Measurements from ENCODE around the gene PTGDS. TPM values are rescaled to one million over a fixed set of nuclear protein-coding genes. Genes with fewer than 3 reads are reported as not detected.

PTGDS gene
- total RNA-seq = 211 and 233 TPM in 2 replicates

DNA sequence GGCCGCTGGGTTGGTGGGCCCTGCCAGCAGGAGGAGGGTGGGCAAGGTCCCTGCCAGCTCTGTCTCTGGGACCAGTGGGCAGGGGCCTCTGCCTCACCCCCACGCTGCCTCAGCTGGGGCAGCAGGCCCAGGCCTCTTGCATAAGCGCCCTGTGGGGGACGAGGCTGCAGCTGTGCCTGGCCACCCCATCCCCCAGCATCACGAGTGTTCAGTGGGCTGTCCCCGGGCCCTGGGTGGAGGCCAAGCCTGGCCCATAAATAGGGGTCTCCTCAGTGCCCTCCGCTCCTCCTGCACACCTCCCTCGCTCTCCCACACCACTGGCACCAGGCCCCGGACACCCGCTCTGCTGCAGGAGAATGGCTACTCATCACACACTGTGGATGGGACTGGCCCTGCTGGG lies at the start of gene PTGDS:
TSS of gene PTGDS (plus strand) at position 282 of the 400 bp plus-strand sequence. CDS start at position 357, 75 bp downstream.

GRCh38 chr9:136944519-136945332 lies 32.6 kb upstream of the PTGDS start, which contains the start of the genes C8G and FBXW5:
C8G (plus strand) TSS chr9:136945243; CDS start chr9:136945321, 78 bp downstream.
FBXW5 (minus strand) TSS chr9:136944738; CDS start chr9:136944083, 655 bp downstream.

GRCh38 chr9:136951541-136952320 lies 25.6 kb upstream of the PTGDS start, which contains the start of gene LCN12:
LCN12 (plus strand) TSS chr9:136952273; CDS start chr9:136952328, 55 bp downstream.

DNA sequence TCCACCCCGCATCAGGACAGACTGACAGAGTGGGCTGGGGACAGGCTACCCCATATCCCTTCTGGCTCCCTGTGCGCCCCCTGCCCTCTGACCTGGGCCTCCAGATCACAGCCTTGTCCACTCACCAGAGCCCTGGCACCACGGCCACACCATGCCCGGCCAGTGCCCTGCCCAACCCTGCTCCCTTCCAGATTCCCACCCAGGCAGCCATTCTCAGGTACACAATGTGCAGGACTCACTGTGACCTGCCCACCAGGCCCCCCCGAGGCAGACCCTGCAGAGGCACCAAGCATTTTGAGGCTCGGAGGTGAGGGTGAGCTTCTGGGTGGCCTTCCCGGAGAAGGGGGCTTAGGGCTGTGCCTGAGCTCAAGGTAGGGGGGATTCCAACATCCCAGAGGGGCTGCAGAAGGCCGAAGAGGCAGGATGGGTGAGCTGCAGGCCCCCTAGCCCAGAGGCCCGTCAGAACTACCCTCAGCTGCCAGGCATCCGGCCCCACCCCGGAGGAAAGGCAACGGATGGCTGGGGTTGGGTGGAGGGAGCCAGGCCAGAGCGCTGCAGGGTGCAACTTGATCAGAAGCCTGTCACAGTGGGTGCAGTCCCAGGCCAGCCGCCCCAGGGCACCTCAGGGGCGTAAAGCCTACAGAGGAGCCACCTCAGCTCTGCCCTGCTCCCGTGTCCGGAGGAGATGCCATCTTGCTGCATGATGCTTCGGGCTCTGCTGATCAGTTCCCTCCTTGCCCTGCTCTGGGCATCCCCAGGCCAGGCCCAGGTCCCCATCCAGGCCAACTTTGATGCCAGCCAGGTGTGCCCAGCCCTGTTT lies 5.1 kb downstream of the PTGDS start, which contains the start of gene LCNL1:
TSS of gene LCNL1 (plus strand) at position 762 of the 820 bp plus-strand sequence. CDS start 594 bp downstream, outside the sequence.

DNA sequence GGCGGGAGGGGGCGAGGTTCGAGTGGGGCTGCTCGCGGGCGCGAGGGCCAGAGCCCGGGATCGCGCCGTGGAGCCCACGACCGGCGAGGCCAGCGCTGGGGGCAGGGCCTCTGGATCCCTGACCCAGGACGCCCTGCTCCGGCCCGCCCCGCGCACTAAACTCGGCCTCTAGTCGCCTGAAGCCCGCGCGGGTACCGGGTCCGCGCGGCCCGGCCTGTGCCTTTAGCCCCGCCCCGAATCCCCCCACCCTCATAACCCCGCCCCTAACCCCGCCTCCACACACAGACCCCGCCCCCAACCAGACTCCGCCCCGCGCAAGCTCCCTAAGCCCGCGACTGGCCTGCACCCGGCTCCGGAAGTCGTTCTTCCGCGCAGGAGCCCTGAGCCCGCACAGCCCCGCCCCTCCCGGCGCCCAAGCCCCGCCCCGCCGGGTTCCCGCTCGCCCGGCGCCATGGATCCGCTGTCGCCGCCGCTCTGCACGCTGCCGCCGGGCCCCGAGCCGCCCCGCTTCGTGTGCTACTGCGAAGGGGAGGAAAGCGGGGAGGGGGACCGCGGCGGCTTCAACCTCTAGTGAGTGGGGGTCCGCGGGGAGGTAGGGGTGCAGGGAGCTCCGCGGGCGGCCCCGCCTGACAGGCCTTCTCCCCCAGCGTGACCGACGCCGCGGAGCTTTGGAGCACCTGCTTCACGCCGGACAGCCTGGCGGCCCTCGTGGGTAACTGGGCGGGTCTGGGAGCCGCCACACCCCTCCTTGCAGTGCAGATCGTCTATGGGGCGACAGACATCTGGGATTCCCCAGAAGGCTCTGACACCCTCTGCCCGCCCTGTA lies 14.9 kb downstream of the PTGDS start, which contains the start of gene PAXX:
TSS of gene PAXX (plus strand) at position 430 of the 826 bp plus-strand sequence. CDS start at position 452, 22 bp downstream.

GRCh38 chr9:136996361-136997292 lies 19.3 kb downstream of the PTGDS start, which contains the start of gene CLIC3:
CLIC3 (minus strand) TSS chr9:136996568; CDS start chr9:136996543, 25 bp downstream.

GRCh38 chr9:137027369-137028262 lies 50.3 kb downstream of the PTGDS start, which contains the start of gene ABCA2:
ABCA2 (minus strand) TSS chr9:137028237; CDS start chr9:137028140, 97 bp downstream.

Other genes with a start within 250 kb of the PTGDS start
- gene LCN10, start 234.6 kb upstream of the PTGDS start, total RNA-seq = not detected in 2 replicates
- gene LCN6, start 229.0 kb upstream of the PTGDS start, total RNA-seq = not detected in 2 replicates
- gene LCN8, start 219.3 kb upstream of the PTGDS start, total RNA-seq = not detected in 2 replicates
- gene LCN15, start 213.0 kb upstream of the PTGDS start, total RNA-seq = not detected in 2 replicates
- gene TMEM141, start 186.2 kb upstream of the PTGDS start, total RNA-seq = 43.6 and 52.5 TPM in 2 replicates
- 0.39 and 1.1 TPM in 2 replicates for gene CCDC183, start 181.2 kb upstream of the PTGDS start, total RNA-seq
- 38.4 and 41.8 TPM in 2 replicates for gene RABL6, start 169.6 kb upstream of the PTGDS start, total RNA-seq
- 1.1 and 1.4 TPM in 2 replicates for gene AJM1, start 135.0 kb upstream of the PTGDS start, total RNA-seq
- gene PHPT1, start 128.1 kb upstream of the PTGDS start, total RNA-seq = 109 TPM in 2 replicates
- gene MAMDC4, start 125.2 kb upstream of the PTGDS start, total RNA-seq = 0.37 and 0.78 TPM in 2 replicates
- gene EDF1, start 111.2 kb upstream of the PTGDS start, total RNA-seq = 418 and 434 TPM in 2 replicates
- gene TRAF2, start 91.0 kb upstream of the PTGDS start, total RNA-seq = 3.9 and 5.9 TPM in 2 replicates
- 137 and 146 TPM in 2 replicates for gene FBXW5, start 32.8 kb upstream of the PTGDS start, total RNA-seq
- not detected in 2 replicates for gene C8G, start 32.3 kb upstream of the PTGDS start, total RNA-seq
- gene LCN12, start 25.2 kb upstream of the PTGDS start, total RNA-seq = not detected in 2 replicates
- gene LCNL1, start 5.5 kb downstream of the PTGDS start, total RNA-seq = 0.73 TPM in 1 of 2 replicates, not detected in the other
- 22.2 and 22.3 TPM in 2 replicates for gene PAXX, start 14.9 kb downstream of the PTGDS start, total RNA-seq
- 0.83 and 3.2 TPM in 2 replicates for gene CLIC3, start 19.1 kb downstream of the PTGDS start, total RNA-seq
- 27.1 and 27.6 TPM in 2 replicates for gene ABCA2, start 50.7 kb downstream of the PTGDS start, total RNA-seq
- gene FUT7, start 54.6 kb downstream of the PTGDS start, total RNA-seq = not detected in 2 replicates
- 58.8 and 86.1 TPM in 2 replicates for gene NPDC1, start 68.7 kb downstream of the PTGDS start, total RNA-seq
- gene ENTPD2, start 76.6 kb downstream of the PTGDS start, total RNA-seq = not detected in 2 replicates
- gene SAPCD2, start 93.1 kb downstream of the PTGDS start, total RNA-seq = 0.34 and 0.75 TPM in 2 replicates
- gene UAP1L1, start 100.0 kb downstream of the PTGDS start, total RNA-seq = 6.0 and 9.9 TPM in 2 replicates
- 59.6 and 67.2 TPM in 2 replicates for gene MAN1B1, start 109.5 kb downstream of the PTGDS start, total RNA-seq
- 97.4 and 113 TPM in 2 replicates for gene DPP7, start 137.2 kb downstream of the PTGDS start, total RNA-seq
- gene GRIN1, start 161.7 kb downstream of the PTGDS start, total RNA-seq = 0.29 TPM in 1 of 2 replicates, not detected in the other
- gene LRRC26, start 192.5 kb downstream of the PTGDS start, total RNA-seq = not detected in 2 replicates
- gene TMEM210, start 194.6 kb downstream of the PTGDS start, total RNA-seq = not detected in 2 replicates
- 10.9 and 19.1 TPM in 2 replicates for gene ANAPC2, start 211.1 kb downstream of the PTGDS start, total RNA-seq
- 50.5 and 62.2 TPM in 2 replicates for gene SSNA1, start 211.2 kb downstream of the PTGDS start, total RNA-seq
- 9.4 and 14.9 TPM in 2 replicates for gene TPRN, start 223.2 kb downstream of the PTGDS start, total RNA-seq
- 33.2 and 33.7 TPM in 2 replicates for gene TMEM203, start 228.1 kb downstream of the PTGDS start, total RNA-seq
- gene NDOR1, start 228.2 kb downstream of the PTGDS start, total RNA-seq = 8.0 and 9.5 TPM in 2 replicates
- gene RNF208, start 244.7 kb downstream of the PTGDS start, total RNA-seq = not detected in 2 replicates
- gene CYSRT1, start 247.7 kb downstream of the PTGDS start, total RNA-seq = 1.4 TPM in 1 of 2 replicates, not detected in the other
- not detected in 2 replicates for gene RNF224, start 250.0 kb downstream of the PTGDS start, total RNA-seq

All from cardiac ventricle fibroblast (primary cell).